GM18502 (cell line): ENCODE data around the gene HOXC4.

Experiments used
- ATAC-seq: cut with Tn5 transposase; IDR thresholded peaks from one replicate; pipeline ENCODE4 v1.9.1; 2021; ENCODE audit warnings: mild to moderate bottlenecking; ENCODE audit not compliant: unreplicated experiment, poor library complexity

Gene HOXC4

GRCh38 chr12:54015018-54015931, 38.4 kb upstream of the HOXC4 start:
- no peak for ATAC-seq

- ATAC-seq, result no peak
Measured at GRCh38 chr12:54016051-54016450, 37.6 kb upstream of the HOXC4 start.

GRCh38 chr12:54016478-54016964, 37.1 kb upstream of the HOXC4 start:
- ATAC-seq, result no peak

GRCh38 chr12:54017027-54017788, 36.4 kb upstream of the HOXC4 start:
- ATAC-seq, result peak; percentile 35

- ATAC-seq, result peak; percentile 73
Measured at GRCh38 chr12:54017878-54018467, 35.7 kb upstream of the HOXC4 start.

- ATAC-seq, result no peak
Measured at GRCh38 chr12:54018468-54018984, 35.1 kb upstream of the HOXC4 start.

GRCh38 chr12:54019091-54019811, 34.4 kb upstream of the HOXC4 start:
- ATAC-seq, result no peak

GRCh38 chr12:54019924-54020590, 33.6 kb upstream of the HOXC4 start:
- ATAC-seq, result no peak

- ATAC-seq, result no peak
Measured at GRCh38 chr12:54020591-54021405, 32.8 kb upstream of the HOXC4 start.

GRCh38 chr12:54021432-54022013, 32.1 kb upstream of the HOXC4 start:
- ATAC-seq, result no peak

- no peak for ATAC-seq
Measured at GRCh38 chr12:54022960-54023884, 30.4 kb upstream of the HOXC4 start.

- ATAC-seq, result no peak
Measured at GRCh38 chr12:54024127-54024526, 29.5 kb upstream of the HOXC4 start.

- no peak for ATAC-seq
Measured at GRCh38 chr12:54024581-54025305, 28.9 kb upstream of the HOXC4 start.

GRCh38 chr12:54025499-54026405, 27.9 kb upstream of the HOXC4 start:
- no peak for ATAC-seq

- ATAC-seq, result no peak
Measured at GRCh38 chr12:54026640-54027441, 26.8 kb upstream of the HOXC4 start.
